Transverse colon (tissue), 4 donors: ENCODE measurements around the gene MUC20. TPM values are rescaled to one million over a fixed set of nuclear protein-coding genes. Genes with fewer than 3 reads are reported as not detected.

ENCODE experiments used
- small RNA-seq, 4 donors: library from RNA; depleted of rRNA; stranded (forward); fragments of <200 nt; gene quantifications; one replicate each; pipeline ENCODE3, GENCODE V24; 2016
- total RNA-seq, 4 donors: library from RNA; depleted of rRNA; stranded (reverse); fragments of >200 nt; gene quantifications; one replicate each; pipeline ENCODE4 v1.1.0, GENCODE V29; 2016

The MUC20 gene
- total RNA-seq, 4 donors from 2014 or later, result 65.9 to 321 (median 131) TPM

Small RNA genes lying within 50 kb of the gene (small RNA-seq; reads per million reads assigned to genes)
- gene MIR570, result 0 to 0.28 (median 0) reads per million in 4 donors

Other genes starting within 250 kb of the MUC20 start
- 100 to 1,000 TPM in 1 of 4 donors, 10 to 100 TPM in 3; 50.7 to 143 (median 59.4) TPM for gene PPP1R2, start 177.7 kb upstream of the MUC20 start, total RNA-seq
- 100 to 1,000 TPM in 1 of 4 donors, 10 to 100 TPM in 2, 1 to 10 TPM in 1; 3.4 to 118 (median 46.1) TPM for gene APOD, start 137.0 kb upstream of the MUC20 start, total RNA-seq
- gene MUC4, start 91.0 kb downstream of the MUC20 start, total RNA-seq, result 100 to 1,000 TPM; 111 to 354 (median 170) TPM
- 10 to 100 TPM; 19.1 to 74.1 (median 21.3) TPM for gene TNK2, start 187.6 kb downstream of the MUC20 start, total RNA-seq